Endothelial cell of umbilical vein (primary cell): Measurements from ENCODE around the gene JAG2. TPM values are rescaled to one million over a fixed set of nuclear protein-coding genes. Genes with fewer than 3 reads are reported as not detected.

Experiments used
- BruUV-seq: library from RNA; stranded (reverse); fragments of 400-500 nt; replicated peaks from 2 replicates; lab custom pipeline; 2021; lab: Mats Ljungman, UMichigan
- CTCF ChIA-PET: fragments of 300-600, 350-600 bp; sonication (Branson Sonifier 250); formaldehyde crosslinking; loops from one replicate; lab custom pipeline; 2021; ENCODE audit warnings: antibody characterized with exemption, inconsistent platforms; lab: Charles Lee
- POLR2A ChIA-PET: fragments of 300-600, 350-600 bp; sonication (Branson Sonifier 250); formaldehyde crosslinking; loops from one replicate; lab custom pipeline; 2021; ENCODE audit warnings: antibody characterized with exemption, inconsistent platforms; lab: Charles Lee
- DNase-seq: peaks from one replicate; pipeline ENCODE4 v3.0.0-alpha.2; 2011; ENCODE audit warnings: low read depth, low spot score
- FAIRE-seq: peaks from 2 replicates; lab custom pipeline; 2011; peaks lifted over from hg19 to GRCh38; lab: Jason Lieb, UNC
- H2AFZ ChIP-seq: 2 replicates; pipeline ENCODE4 v1.6.0; 2012; ENCODE audit warnings: low read depth, low read length, control low read depth, inconsistent platforms
- H3K27ac ChIP-seq: 2 replicates; pipeline ENCODE4 v1.5.1; 2011; ENCODE audit warnings: low read depth, mild to moderate bottlenecking, control low read depth, low read length, moderate library complexity; ENCODE audit not compliant: insufficient read depth
- H3K27me3 ChIP-seq, 2 experiments: 2 replicates each; pipeline versions ENCODE4 v1.6.0 to v1.6.1; 2011; ENCODE audit warnings: low read length in 2 of 2, mixed read lengths in 1 of 2; ENCODE audit not compliant: control insufficient read depth in 2 of 2, insufficient read depth in 2 of 2
- H3K36me3 ChIP-seq, 2 experiments: 2 replicates in 1 of 2; 3 replicates in 1 of 2; pipeline ENCODE4 v1.5.1; 2011; ENCODE audit warnings: low read length in 2 of 2, mild to moderate bottlenecking in 1 of 2, moderate library complexity in 1 of 2; ENCODE audit not compliant: control insufficient read depth in 2 of 2, insufficient read depth in 2 of 2; ENCODE audit errors: extremely low read depth in 1 of 2
- H3K4me1 ChIP-seq: 3 replicates; pipeline ENCODE4 v1.5.1; 2011; ENCODE audit warnings: mild to moderate bottlenecking, low read length; ENCODE audit not compliant: control insufficient read depth, insufficient read depth; ENCODE audit errors: extremely low read depth
- H3K4me2 ChIP-seq: 2 replicates; pipeline ENCODE4 v1.6.1; 2011; ENCODE audit warnings: low read length, control low read depth, mixed read lengths; ENCODE audit not compliant: insufficient read depth
- H3K4me3 ChIP-seq, 3 experiments: fragments of 200-600 bp in 1 of 3; sonication (generic), shearing (Covaris generic) in 1 of 3; replicated peaks in 1 of 3; 2 replicates each; pipeline ENCODE4 v1.5.1; 2011 to 2016; ENCODE audit warnings: control low read depth in 3 of 3, low read length in 3 of 3, mild to moderate bottlenecking in 2 of 3, inconsistent platforms in 1 of 3, low read depth in 1 of 3, moderate library complexity in 1 of 3; ENCODE audit not compliant: insufficient read depth in 1 of 3
- H3K79me2 ChIP-seq: 2 replicates; pipeline ENCODE4 v1.6.0; 2012; ENCODE audit warnings: low read length, inconsistent platforms; ENCODE audit not compliant: control insufficient read depth, insufficient read depth
- H3K9ac ChIP-seq: replicated peaks from 2 replicates; pipeline ENCODE3; 2011; ENCODE audit warnings: low read length, control low read depth; ENCODE audit not compliant: insufficient read depth; ENCODE audit errors: extremely low read depth
- H3K9me1 ChIP-seq: replicated peaks from 3 replicates; pipeline ENCODE4 v1.6.0; 2011; ENCODE audit warnings: mild to moderate bottlenecking, low read length; ENCODE audit not compliant: control insufficient read depth, insufficient read depth; ENCODE audit errors: extremely low read depth
- H3K9me3 ChIP-seq: replicated peaks from 2 replicates; pipeline ENCODE4 v1.5.1; 2012; ENCODE audit warnings: low read length, inconsistent platforms; ENCODE audit not compliant: control insufficient read depth, insufficient read depth
- H4K20me1 ChIP-seq: replicated peaks from 2 replicates; pipeline ENCODE3; 2011; ENCODE audit warnings: mild to moderate bottlenecking, low read length; ENCODE audit not compliant: control insufficient read depth, insufficient read depth; ENCODE audit errors: extremely low read depth
- EZH2 ChIP-seq: IDR thresholded peaks from 2 replicates; pipeline ENCODE4 v1.6.1; 2012; ENCODE audit warnings: borderline replicate concordance, low read depth, mild to moderate bottlenecking, moderate library complexity, low read length, inconsistent platforms; ENCODE audit not compliant: severe bottlenecking
- JUN ChIP-seq: IDR thresholded peaks from 2 replicates; pipeline ENCODE4 v1.6.1; 2011; ENCODE audit warnings: borderline replicate concordance, low read depth; ENCODE audit not compliant: insufficient read length, insufficient read depth
- POLR2A ChIP-seq: IDR thresholded peaks from 2 replicates; pipeline ENCODE4 v1.6.1; 2012; ENCODE audit warnings: low read depth, mild to moderate bottlenecking, control low read depth, low read length
- dilution Hi-C: fragments of 300-500 bp; cut with MboI; formaldehyde crosslinking; loops from one replicate; pipeline ENCODE4 v1.15.0; 2019; ENCODE audit warnings: low sequenced_read_pairs; ENCODE audit not compliant: extremely low pct_ligation_motif_present
- intact Hi-C: fragments of 100-400 bp; cut with micrococcal nuclease; formaldehyde crosslinking; loops from one replicate; pipeline ENCODE4 v1.10.0; 2022
- polyA plus RNA-seq, 4 experiments: library from polyadenylated mRNA; depleted of rRNA in 3 of 4; stranded (reverse) in 3 of 4; unstranded in 1 of 4; fragments of >200 nt; gene quantifications; 2 replicates each; pipeline versions ENCODE4 v1.2.1 to v1.2.3, GENCODE V29; 2011 to 2012; ENCODE audit warnings: missing spikeins in 1 of 4
- total RNA-seq: library from RNA; stranded (reverse); gene quantifications from 2 replicates; pipeline ENCODE4 v1.2.3, GENCODE V29; 2021
- TF ChIP-seq, protein P1 (sequence below), 2 donors: IDR thresholded peaks; 1 replicate in 1 of 2; 2 replicates in 1 of 2; pipeline ENCODE4 v1.5.1; 2011; ENCODE audit warnings: low read length in 2 of 2, mild to moderate bottlenecking in 2 of 2, moderate library complexity in 2 of 2, control low read depth in 1 of 2, inconsistent platforms in 1 of 2, low read depth in 1 of 2; ENCODE audit not compliant: insufficient read depth in 1 of 2; ENCODE audit errors: extremely low read depth in 1 of 2
- TF ChIP-seq, protein P2 (sequence below): IDR thresholded peaks from 2 replicates; pipeline ENCODE4 v1.6.1; 2011; ENCODE audit not compliant: insufficient read depth, insufficient read length

JAG2 gene
- total and polyA plus RNA-seq, 2 donors (not counting 3 experiments of a cell fraction or from before 2014, with no cell fraction given): 105 to 128 TPM

DNA sequence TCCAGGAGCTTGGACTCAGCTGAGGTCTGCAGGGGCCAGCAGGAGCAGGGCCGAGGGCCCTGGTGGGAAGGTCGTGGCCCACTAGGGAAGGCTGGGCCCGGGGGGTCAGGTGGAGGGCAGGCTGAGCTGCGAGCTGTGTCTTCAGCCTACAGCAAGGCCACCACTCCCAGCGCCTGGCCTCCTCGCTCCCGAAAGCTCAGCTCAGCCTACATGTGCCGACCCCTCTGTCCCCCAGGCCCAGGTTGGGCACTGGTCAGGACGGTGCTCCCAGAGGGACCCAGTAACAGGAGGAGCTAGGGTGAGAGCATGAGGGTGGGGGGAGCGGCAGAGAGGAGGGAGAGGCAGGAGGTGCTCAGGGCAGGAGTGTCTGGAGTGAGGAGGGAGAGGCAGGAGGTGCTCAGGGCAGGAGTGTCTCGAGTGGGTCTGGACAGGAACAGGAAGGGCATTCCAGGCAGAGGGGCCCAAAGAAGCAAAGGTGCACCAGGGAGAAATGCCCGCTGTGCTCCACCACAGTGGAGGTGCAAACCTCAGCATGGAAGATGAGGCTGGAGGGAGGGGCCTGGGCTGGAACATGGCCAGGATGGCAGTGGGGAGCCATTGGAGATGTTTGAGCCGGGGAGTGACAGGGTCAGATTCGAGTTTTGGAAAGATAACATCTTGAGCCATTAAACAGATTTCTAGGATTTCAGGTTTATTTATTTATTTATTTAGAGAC, 74.2 kb downstream of the JAG2 start:
- CTCF ChIA-PET: interaction anchor here (0.6 to 1.6 kb wide), 6 partner anchors 10 to 258 kb away, joined by 3 to 6 read pairs (median 4); partner anchors contain the start of genes BTBD6 and JAG2
- H3K9me1 ChIP-seq: no peaks in the 10 kb centered on the region
- TF ChIP-seq POLR2A: no peak
- TF ChIP-seq JUN: no peak
- no peak for TF ChIP-seq EZH2
- no peak overlapping the region for H3K27ac ChIP-seq
- no peaks in the 10 kb centered on the region for H3K9me3 ChIP-seq
- H4K20me1 ChIP-seq: no peaks in the 10 kb centered on the region
- H2AFZ ChIP-seq: peak overlapping the region; percentile 61
- dilution Hi-C loops (no loop called here), intact Hi-C loops (no loop called here)
- no TSS peak for BruUV-seq
- no peaks in the 10 kb centered on the region for H3K36me3 ChIP-seq
- peaks cover 11% of the 10 kb centered on the region for H3K4me1 ChIP-seq
- POLR2A ChIA-PET: no interaction called here
- H3K27me3 ChIP-seq: no peaks in the 10 kb centered on the region
- H3K79me2 ChIP-seq: no peaks in the 10 kb centered on the region
- DNase-seq (no peak), FAIRE-seq (no peak)
- no peak overlapping the region for H3K9ac ChIP-seq
- peak overlapping the region in 1 of 3 experiments; percentile 61 for H3K4me3 ChIP-seq
- peak overlapping the region; percentile 69 for H3K4me2 ChIP-seq

DNA sequence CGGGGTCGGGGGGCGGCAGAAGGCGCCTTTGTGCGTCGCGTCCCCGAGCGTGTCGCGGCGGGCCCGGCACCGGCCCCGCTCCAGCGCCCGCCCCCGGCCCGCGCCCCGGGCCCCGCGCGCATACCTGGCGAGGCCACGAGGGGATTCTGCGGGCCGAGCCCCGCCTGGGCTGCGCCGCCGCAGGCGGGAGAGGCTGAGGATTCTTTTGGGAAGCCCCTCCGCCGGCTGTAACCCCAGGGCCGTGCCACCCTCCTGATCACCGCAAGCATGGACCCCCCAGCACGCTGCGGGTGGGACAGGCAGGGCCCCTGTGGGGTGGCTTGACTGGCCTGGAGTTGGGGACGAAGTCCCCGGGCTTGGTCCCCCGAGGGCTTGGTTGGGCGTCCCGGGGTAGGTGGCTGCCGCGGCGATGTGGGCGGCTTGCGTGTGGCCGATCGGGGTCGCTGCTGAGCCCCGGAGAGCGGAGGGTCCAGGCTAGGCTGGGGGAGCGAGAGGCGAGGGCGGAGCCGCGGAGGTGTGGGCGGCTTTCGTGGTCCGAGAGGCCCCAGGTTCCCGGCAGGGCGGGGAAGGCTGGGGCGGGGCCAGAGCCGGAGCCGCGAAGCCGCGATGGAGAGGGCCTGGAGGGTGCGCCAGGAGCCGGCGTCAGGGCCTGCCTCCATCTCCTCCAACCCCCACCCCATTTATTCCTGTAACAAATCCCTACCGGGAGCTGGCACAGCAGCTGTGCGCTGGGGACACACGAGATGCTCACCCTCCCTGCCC, 75.0 kb downstream of the JAG2 start:
- Histone ChIP-seq H3K9ac (peak overlapping the region; percentile 42), H2AFZ (peak overlapping the region; percentile 90), H3K27ac (peak overlapping the region; percentile 26), H3K79me2 (no peaks in the 10 kb centered on the region), H3K4me3 (peak overlapping the region; percentile 43 to 61 (median 59)), H3K9me3 (no peaks in the 10 kb centered on the region), H3K4me1 (peaks cover 11% of the 10 kb centered on the region), H4K20me1 (no peaks in the 10 kb centered on the region), H3K27me3 (no peaks in the 10 kb centered on the region), H3K4me2 (peak overlapping the region; percentile 69), H3K36me3 (no peaks in the 10 kb centered on the region), H3K9me1 (no peaks in the 10 kb centered on the region)
- dilution Hi-C loops: no loop called here
- FAIRE-seq: peak; percentile 72
- TF ChIP-seq, protein P1, sequence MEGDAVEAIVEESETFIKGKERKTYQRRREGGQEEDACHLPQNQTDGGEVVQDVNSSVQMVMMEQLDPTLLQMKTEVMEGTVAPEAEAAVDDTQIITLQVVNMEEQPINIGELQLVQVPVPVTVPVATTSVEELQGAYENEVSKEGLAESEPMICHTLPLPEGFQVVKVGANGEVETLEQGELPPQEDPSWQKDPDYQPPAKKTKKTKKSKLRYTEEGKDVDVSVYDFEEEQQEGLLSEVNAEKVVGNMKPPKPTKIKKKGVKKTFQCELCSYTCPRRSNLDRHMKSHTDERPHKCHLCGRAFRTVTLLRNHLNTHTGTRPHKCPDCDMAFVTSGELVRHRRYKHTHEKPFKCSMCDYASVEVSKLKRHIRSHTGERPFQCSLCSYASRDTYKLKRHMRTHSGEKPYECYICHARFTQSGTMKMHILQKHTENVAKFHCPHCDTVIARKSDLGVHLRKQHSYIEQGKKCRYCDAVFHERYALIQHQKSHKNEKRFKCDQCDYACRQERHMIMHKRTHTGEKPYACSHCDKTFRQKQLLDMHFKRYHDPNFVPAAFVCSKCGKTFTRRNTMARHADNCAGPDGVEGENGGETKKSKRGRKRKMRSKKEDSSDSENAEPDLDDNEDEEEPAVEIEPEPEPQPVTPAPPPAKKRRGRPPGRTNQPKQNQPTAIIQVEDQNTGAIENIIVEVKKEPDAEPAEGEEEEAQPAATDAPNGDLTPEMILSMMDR (IDR thresholded peaks at IDR 0.05; ENCODE audit: extremely low read depth in 1 of 2, insufficient read depth in 1 of 2, low read depth in 1 of 2, low read length in 2 of 2): peak; percentile 48 to 82
- TF ChIP-seq, protein P2, sequence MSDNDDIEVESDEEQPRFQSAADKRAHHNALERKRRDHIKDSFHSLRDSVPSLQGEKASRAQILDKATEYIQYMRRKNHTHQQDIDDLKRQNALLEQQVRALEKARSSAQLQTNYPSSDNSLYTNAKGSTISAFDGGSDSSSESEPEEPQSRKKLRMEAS: no peak
- POLR2A ChIA-PET: no interaction called here
- peak; percentile 68 for DNase-seq
- CTCF ChIA-PET: interaction anchor here (0.6 to 1.6 kb wide), 6 partner anchors 11 to 259 kb away, joined by 3 to 6 read pairs (median 4); partner anchors contain the start of genes BTBD6 and JAG2
- intact Hi-C loops: loop anchor here (1.0 kb wide), 2 partner anchors 76 to 106 kb away; no protein-coding TSS in a partner anchor
- BruUV-seq: no TSS peak
